HepG2 (cell line): ENCODE data around the gene SDK2. TPM values are rescaled to one million over a fixed set of nuclear protein-coding genes. Genes with fewer than 3 reads are reported as not detected.

Experiments
- AFF4 ChIP-seq: sonication (generic); formaldehyde crosslinking; IDR thresholded peaks from 2 replicates; pipeline ENCODE4 v1.4.0; 2020; ENCODE audit warnings: missing genetic modification reagents
- BORCS8-MEF2B ChIP-seq: sonication (generic); formaldehyde crosslinking; IDR thresholded peaks from 2 replicates; pipeline ENCODE4 v1.8.0; 2022; ENCODE audit warnings: mild to moderate bottlenecking, missing genetic modification reagents
- HIVEP1 ChIP-seq: sonication (generic); formaldehyde crosslinking; IDR thresholded peaks from 2 replicates; pipeline ENCODE4 v1.4.0; 2020; ENCODE audit warnings: mild to moderate bottlenecking, missing genetic modification reagents
- NCOR1 ChIP-seq: fragments of 200-600 bp; sonication (generic); IDR thresholded peaks from 2 replicates; pipeline ENCODE4 v1.7.0; 2017; ENCODE audit warnings: antibody characterized with exemption, low read length, borderline replicate concordance
- PCBP2 ChIP-seq: fragments of 200-400 bp; formaldehyde crosslinking; optimal IDR thresholded peaks from 2 replicates; pipeline ENCODE3; 2018; ENCODE audit warnings: low read length, low read depth; ENCODE audit not compliant: poor library complexity, severe bottlenecking
- POGZ ChIP-seq: sonication (generic); formaldehyde crosslinking; IDR thresholded peaks from 2 replicates; pipeline ENCODE4 v1.4.0; 2020; ENCODE audit warnings: mild to moderate bottlenecking, missing genetic modification reagents
- POLR2AphosphoS5 ChIP-seq: IDR thresholded peaks from 2 replicates; pipeline ENCODE4 v1.6.1; 2012; ENCODE audit warnings: low read depth, low read length
- PRPF4 ChIP-seq: fragments of 200-400 bp; formaldehyde crosslinking; IDR thresholded peaks from 2 replicates; pipeline ENCODE4 v1.6.1; 2016; ENCODE audit warnings: low read length, low read depth; ENCODE audit not compliant: poor library complexity, severe bottlenecking
- RXRA ChIP-seq: sonication (generic); formaldehyde crosslinking; IDR thresholded peaks from 2 replicates; pipeline ENCODE4 v1.5.1; 2020; ENCODE audit warnings: missing genetic modification reagents
- RXRB ChIP-seq: IDR thresholded peaks from 2 replicates; pipeline ENCODE4 v1.6.1; 2016; ENCODE audit warnings: borderline replicate concordance, missing genetic modification reagents, missing compliant biosample characterization
- THAP11 ChIP-seq: IDR thresholded peaks from 2 replicates; pipeline ENCODE4 v1.6.1; 2016; ENCODE audit warnings: missing biosample characterization, missing genetic modification reagents
- ZBTB20 ChIP-seq: sonication (generic); formaldehyde crosslinking; IDR thresholded peaks from 2 replicates; pipeline ENCODE4 v1.8.1; 2023; ENCODE audit warnings: missing genetic modification reagents, low read depth, mild to moderate bottlenecking, borderline replicate concordance
- ZBTB7B ChIP-seq: sonication (generic); formaldehyde crosslinking; IDR thresholded peaks from 2 replicates; pipeline ENCODE4 v1.4.0; 2020; ENCODE audit warnings: missing genetic modification reagents
- ZFP36 ChIP-seq: fragments of 150-350 bp; IDR thresholded peaks from 2 replicates; pipeline ENCODE4 v1.6.1; 2018; ENCODE audit warnings: borderline replicate concordance, low read length, low read depth; ENCODE audit not compliant: partially characterized antibody
- ZNF17 ChIP-seq: sonication (generic); formaldehyde crosslinking; IDR thresholded peaks from 2 replicates; pipeline ENCODE4 v1.5.0; 2020; ENCODE audit warnings: mild to moderate bottlenecking, missing genetic modification reagents
- ZNF430 ChIP-seq: sonication (generic); formaldehyde crosslinking; IDR thresholded peaks from 2 replicates; pipeline ENCODE4 v1.9.0; 2021; ENCODE audit warnings: mild to moderate bottlenecking, missing genetic modification reagents
- ZNF484 ChIP-seq: sonication (generic); formaldehyde crosslinking; IDR thresholded peaks from 2 replicates; pipeline ENCODE4 v1.5.1; 2020; ENCODE audit warnings: mild to moderate bottlenecking, low read depth, missing genetic modification reagents, borderline replicate concordance
- polyA plus RNA-seq, 8 experiments: library from polyadenylated mRNA; depleted of rRNA in 3 of 8; stranded (reverse) in 7 of 8; unstranded in 1 of 8; fragments of >200 nt; fragmentation: Illumina TruSeq in 4 of 8; extraction: Trizol in 4 of 8; gene quantifications; 2 replicates each; pipeline versions ENCODE4 v1.2.1 to v1.2.3, GENCODE V29; 2011 to 2016; ENCODE audit warnings: low read depth in 4 of 8, missing spikeins in 1 of 8, mixed read lengths in 1 of 8; ENCODE audit not compliant: insufficient read depth in 1 of 8
- total RNA-seq, 5 experiments: library from RNA; depleted of rRNA; stranded (reverse); fragments of >200 nt; fragmentation: Illumina TruSeq; extraction: Trizol; gene quantifications; 2 replicates each; pipeline ENCODE4 v1.2.3, GENCODE V29; 2016; ENCODE audit warnings: low read depth in 1 of 5
- TF ChIP-seq, protein P1 (sequence below): sonication (generic); formaldehyde crosslinking; IDR thresholded peaks from 2 replicates; pipeline ENCODE4 v1.9.0; 2021; ENCODE audit warnings: missing genetic modification reagents, borderline replicate concordance

The SDK2 gene
- total and polyA plus RNA-seq, 2 of the 13 experiments (the other 11 are each of a cell fraction or from before 2014, with no cell fraction given), result not detected

- TF ChIP-seq AFF4 (CRISPR knock-in tag) (0 out of 2 replicates have a peak, but pooled peaks have one; percentile 70), POLR2AphosphoS5 (peak; percentile 61; the same call in 1 of the 2 replicates), RXRB (CRISPR knock-in tag) (peak; percentile 83), POGZ (CRISPR knock-in tag) (0 out of 2 replicates have a peak, but pooled peaks have one; percentile 26), PRPF4 (no peak), PCBP2 (no peak), HIVEP1 (CRISPR knock-in tag) (peak; percentile 21; the same call in 1 of the 2 replicates), NCOR1 (peak; percentile 86; the same call in 1 of the 2 replicates), BORCS8-MEF2B (CRISPR knock-in tag) (no peak), RXRA (CRISPR knock-in tag) (peak; percentile 81), ZBTB7B (peak; percentile 84; the same call in 1 of the 2 replicates), ZFP36 (no peak), ZNF484 (CRISPR knock-in tag) (no peak), THAP11 (CRISPR knock-in tag) (peak; percentile 73), ZNF17 (CRISPR knock-in tag) (no peak), ZNF430 (CRISPR knock-in tag) (peak; percentile 60), ZBTB20 (CRISPR knock-in tag) (no peak; the same call in 1 of the 2 replicates)
- TF ChIP-seq, protein P1, sequence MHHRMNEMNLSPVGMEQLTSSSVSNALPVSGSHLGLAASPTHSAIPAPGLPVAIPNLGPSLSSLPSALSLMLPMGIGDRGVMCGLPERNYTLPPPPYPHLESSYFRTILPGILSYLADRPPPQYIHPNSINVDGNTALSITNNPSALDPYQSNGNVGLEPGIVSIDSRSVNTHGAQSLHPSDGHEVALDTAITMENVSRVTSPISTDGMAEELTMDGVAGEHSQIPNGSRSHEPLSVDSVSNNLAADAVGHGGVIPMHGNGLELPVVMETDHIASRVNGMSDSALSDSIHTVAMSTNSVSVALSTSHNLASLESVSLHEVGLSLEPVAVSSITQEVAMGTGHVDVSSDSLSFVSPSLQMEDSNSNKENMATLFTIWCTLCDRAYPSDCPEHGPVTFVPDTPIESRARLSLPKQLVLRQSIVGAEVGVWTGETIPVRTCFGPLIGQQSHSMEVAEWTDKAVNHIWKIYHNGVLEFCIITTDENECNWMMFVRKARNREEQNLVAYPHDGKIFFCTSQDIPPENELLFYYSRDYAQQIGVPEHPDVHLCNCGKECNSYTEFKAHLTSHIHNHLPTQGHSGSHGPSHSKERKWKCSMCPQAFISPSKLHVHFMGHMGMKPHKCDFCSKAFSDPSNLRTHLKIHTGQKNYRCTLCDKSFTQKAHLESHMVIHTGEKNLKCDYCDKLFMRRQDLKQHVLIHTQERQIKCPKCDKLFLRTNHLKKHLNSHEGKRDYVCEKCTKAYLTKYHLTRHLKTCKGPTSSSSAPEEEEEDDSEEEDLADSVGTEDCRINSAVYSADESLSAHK (CRISPR knock-in tag), result no peak
Observed at GRCh38 chr17:73308017-73308823, 336.0 kb downstream of the SDK2 start (continued).
